CD4-positive, CD25-positive, alpha-beta regulatory T cell (primary cell): ENCODE data around the gene ANKS3. TPM values are rescaled to one million over a fixed set of nuclear protein-coding genes. Genes with fewer than 3 reads are reported as not detected.

Source experiments
- ATAC-seq, 2 donors: fragments of 150-1000 bp; cut with Tn5 transposase; one replicate each; pipeline ENCODE4 v1.10.0; 2021; ENCODE audit warnings: low read depth in 2 of 2, moderate number of reproducible peaks in 2 of 2, moderate library complexity in 1 of 2
- DNase-seq, 3 donors: peaks; one replicate each; pipeline versions ENCODE4 v3.0.0 to v3.0.0-alpha.2; 2012 to 2022; ENCODE audit warnings: mixed read lengths in 1 of 3
- H3K27ac ChIP-seq: one replicate; pipeline ENCODE4 v1.7.0; 2013; ENCODE audit warnings: mild to moderate bottlenecking, low read length; ENCODE audit not compliant: insufficient read depth, poor library complexity, severe bottlenecking
- H3K27me3 ChIP-seq: one replicate; pipeline ENCODE4 v1.7.0; 2013; ENCODE audit warnings: low read length; ENCODE audit not compliant: control insufficient read depth, insufficient read depth
- H3K36me3 ChIP-seq: one replicate; pipeline ENCODE4 v1.7.0; 2013; ENCODE audit warnings: mild to moderate bottlenecking, low read length, moderate library complexity; ENCODE audit not compliant: control insufficient read depth, insufficient read depth
- H3K4me1 ChIP-seq: 2 replicates; pipeline ENCODE4 v1.7.0; 2013; ENCODE audit warnings: mild to moderate bottlenecking, low read length; ENCODE audit not compliant: insufficient read depth, control insufficient read depth, poor library complexity, severe bottlenecking
- H3K4me3 ChIP-seq: one replicate; pipeline ENCODE4 v1.7.0; 2013; ENCODE audit warnings: low read depth, mild to moderate bottlenecking, low read length, moderate library complexity
- H3K9me3 ChIP-seq, 2 experiments: 1 replicate in 1 of 2; 2 replicates in 1 of 2; pipeline ENCODE4 v1.7.0; 2013; ENCODE audit warnings: low read length in 2 of 2, mild to moderate bottlenecking in 1 of 2, moderate library complexity in 1 of 2; ENCODE audit not compliant: control insufficient read depth in 2 of 2
- H3K27ac Mint-ChIP-seq, 3 donors: one replicate each; pipeline ENCODE4 v1.8.0; 2020 to 2022; ENCODE audit warnings: mild to moderate bottlenecking in 3 of 3, mixed read lengths in 3 of 3, moderate library complexity in 2 of 3
- H3K27me3 Mint-ChIP-seq: one replicate; pipeline ENCODE4 v1.8.0; 2022; ENCODE audit warnings: mild to moderate bottlenecking, mixed read lengths
- H3K36me3 Mint-ChIP-seq: one replicate; pipeline ENCODE4 v1.8.0; 2020; ENCODE audit warnings: mixed read lengths
- H3K4me1 Mint-ChIP-seq, 4 donors: one replicate each; pipeline ENCODE4 v1.8.0; 2020 to 2022; ENCODE audit warnings: mixed read lengths in 4 of 4, mild to moderate bottlenecking in 1 of 4
- H3K4me3 Mint-ChIP-seq, 4 donors: one replicate each; pipeline ENCODE4 v1.8.0; 2020 to 2022; ENCODE audit warnings: mild to moderate bottlenecking in 4 of 4, mixed read lengths in 4 of 4, moderate library complexity in 3 of 4
- H3K9me3 Mint-ChIP-seq, 7 donors: one replicate each; pipeline ENCODE4 v1.8.0; 2020 to 2022; ENCODE audit warnings: mixed read lengths in 7 of 7, mild to moderate bottlenecking in 3 of 7, moderate library complexity in 2 of 7
- polyA plus RNA-seq, 4 donors: library from polyadenylated mRNA; unstranded; fragments of 300-500 nt; fragmentation: Illumina TruSeq; gene quantifications; one replicate each; pipeline ENCODE4 v1.2.3, GENCODE V29; 2021
- total RNA-seq: library from RNA; stranded (reverse); gene quantifications from one replicate; pipeline ENCODE4 v1.2.3, GENCODE V29; 2022

Gene ANKS3
- total and polyA plus RNA-seq, 5 donors from 2014 or later = 1.4 to 20.4 (median 3.2) TPM

GRCh38 chr16:4663465-4663776 is 70.7 kb downstream of the ANKS3 start:
- ATAC-seq (no peak), DNase-seq (no peak)
- H3K27ac ChIP-seq = no peak overlapping the region
- H3K4me1 ChIP-seq = peaks cover 44% of the 10 kb centered on the region
- peaks cover 16% of the 10 kb centered on the region for H3K36me3 ChIP-seq
- no peak overlapping the region for H3K4me3 ChIP-seq
- peak overlapping the region in 2 of 3 donors; percentile 77 to 92 for H3K27ac Mint-ChIP-seq
- H3K36me3 Mint-ChIP-seq = no peaks in the 10 kb centered on the region
- no peaks in the 10 kb centered on the region for H3K27me3 Mint-ChIP-seq
- H3K27me3 ChIP-seq = no peaks in the 10 kb centered on the region
- peak overlapping the region in 3 of 4 donors; percentile 41 to 69 (median 44) for H3K4me3 Mint-ChIP-seq
- H3K4me1 Mint-ChIP-seq = peaks cover 0 to 62% (median 18%) of the 10 kb centered on the region in 4 donors
- H3K9me3 ChIP-seq = no peaks in the 10 kb centered on the region
- H3K9me3 Mint-ChIP-seq = no peaks in the 10 kb centered on the region

GRCh38 chr16:4661661-4662060 is 72.4 kb downstream of the ANKS3 start:
- ATAC-seq (no peak), DNase-seq (no peak)
- H3K27me3 ChIP-seq = no peaks in the 10 kb centered on the region
- peaks cover 44% of the 10 kb centered on the region for H3K4me1 ChIP-seq
- Mint-ChIP-seq H3K36me3 (no peaks in the 10 kb centered on the region), H3K4me1 (peaks cover 0 to 62% (median 18%) of the 10 kb centered on the region in 4 donors), H3K27me3 (no peaks in the 10 kb centered on the region), H3K27ac (peak overlapping the region in 2 of 3 donors; percentile 66 to 71), H3K4me3 (no peak overlapping the region), H3K9me3 (no peaks in the 10 kb centered on the region)
- no peak overlapping the region for H3K4me3 ChIP-seq
- peaks cover 11% of the 10 kb centered on the region for H3K36me3 ChIP-seq
- H3K27ac ChIP-seq = no peak overlapping the region
- no peaks in the 10 kb centered on the region for H3K9me3 ChIP-seq

GRCh38 chr16:4660454-4661007 is 73.5 kb downstream of the ANKS3 start:
- Mint-ChIP-seq H3K4me3 (peak overlapping the region; percentile 35 to 48 (median 38)), H3K36me3 (no peaks in the 10 kb centered on the region), H3K9me3 (no peaks in the 10 kb centered on the region), H3K27me3 (no peaks in the 10 kb centered on the region), H3K4me1 (peaks cover 0 to 54% (median 18%) of the 10 kb centered on the region in 4 donors), H3K27ac (peak overlapping the region; percentile 36 to 71 (median 66))
- Histone ChIP-seq H3K9me3 (no peaks in the 10 kb centered on the region), H3K27me3 (no peaks in the 10 kb centered on the region), H3K36me3 (peaks cover 13% of the 10 kb centered on the region), H3K27ac (peak overlapping the region; percentile 59), H3K4me1 (peaks cover 40% of the 10 kb centered on the region), H3K4me3 (no peak overlapping the region)
- peak; percentile 20 to 41 for ATAC-seq
- peak in 2 of 3 donors; percentile 53 to 67 for DNase-seq

- H3K4me1 Mint-ChIP-seq = peaks cover 0 to 46% (median 14%) of the 10 kb centered on the region in 4 donors
- peak overlapping the region in 3 of 4 donors; percentile 35 to 54 (median 35) for H3K4me3 Mint-ChIP-seq
- H3K27ac ChIP-seq = peak overlapping the region; percentile 44
- ATAC-seq = no peak
- H3K36me3 ChIP-seq = peaks cover 18% of the 10 kb centered on the region
- H3K36me3 Mint-ChIP-seq = no peaks in the 10 kb centered on the region
- H3K27me3 ChIP-seq = no peaks in the 10 kb centered on the region
- H3K27ac Mint-ChIP-seq = peak overlapping the region in 2 of 3 donors; percentile 55 to 71
- H3K9me3 Mint-ChIP-seq = no peaks in the 10 kb centered on the region
- no peak overlapping the region for H3K4me3 ChIP-seq
- H3K9me3 ChIP-seq = no peaks in the 10 kb centered on the region
- DNase-seq = no peak
- peaks cover 31% of the 10 kb centered on the region for H3K4me1 ChIP-seq
- H3K27me3 Mint-ChIP-seq = no peaks in the 10 kb centered on the region
These were observed 74.4 kb downstream of the ANKS3 start for GRCh38 chr16:4659363-4660353.

- Mint-ChIP-seq H3K9me3 (no peaks in the 10 kb centered on the region), H3K27ac (no peak overlapping the region), H3K27me3 (no peaks in the 10 kb centered on the region), H3K4me1 (peaks cover 0 to 24% (median 5%) of the 10 kb centered on the region in 4 donors), H3K36me3 (peaks cover 4% of the 10 kb centered on the region), H3K4me3 (no peak overlapping the region)
- Histone ChIP-seq H3K4me1 (peaks cover 19% of the 10 kb centered on the region), H3K4me3 (no peak overlapping the region), H3K9me3 (no peaks in the 10 kb centered on the region), H3K27ac (no peak overlapping the region), H3K36me3 (peaks cover 34% of the 10 kb centered on the region), H3K27me3 (no peaks in the 10 kb centered on the region)
- DNase-seq (no peak), ATAC-seq (no peak)
These were observed 77.1 kb downstream of the ANKS3 start for GRCh38 chr16:4656695-4657686.

- H3K27me3 Mint-ChIP-seq = no peaks in the 10 kb centered on the region
- no peak overlapping the region for H3K4me3 Mint-ChIP-seq
- Histone ChIP-seq H3K27me3 (no peaks in the 10 kb centered on the region), H3K4me1 (peaks cover 13% of the 10 kb centered on the region), H3K9me3 (no peaks in the 10 kb centered on the region), H3K4me3 (no peak overlapping the region), H3K36me3 (peaks cover 36% of the 10 kb centered on the region), H3K27ac (no peak overlapping the region)
- peaks cover 4% of the 10 kb centered on the region for H3K36me3 Mint-ChIP-seq
- H3K9me3 Mint-ChIP-seq = no peaks in the 10 kb centered on the region
- peaks cover 0 to 21% (median 4%) of the 10 kb centered on the region in 4 donors for H3K4me1 Mint-ChIP-seq
- no peak for ATAC-seq
- no peak for DNase-seq
- H3K27ac Mint-ChIP-seq = no peak overlapping the region
These were observed 77.8 kb downstream of the ANKS3 start for GRCh38 chr16:4656221-4656620.

GRCh38 chr16:4655801-4656200 is 78.3 kb downstream of the ANKS3 start:
- H3K9me3 ChIP-seq = no peaks in the 10 kb centered on the region
- Mint-ChIP-seq H3K4me1 (peaks cover 0 to 19% (median 2%) of the 10 kb centered on the region in 4 donors), H3K27ac (no peak overlapping the region), H3K36me3 (peaks cover 7% of the 10 kb centered on the region), H3K4me3 (no peak overlapping the region), H3K9me3 (no peaks in the 10 kb centered on the region), H3K27me3 (no peaks in the 10 kb centered on the region)
- no peak overlapping the region for H3K27ac ChIP-seq
- no peak overlapping the region for H3K4me3 ChIP-seq
- H3K36me3 ChIP-seq = peaks cover 36% of the 10 kb centered on the region
- H3K27me3 ChIP-seq = no peaks in the 10 kb centered on the region
- ATAC-seq = no peak
- peaks cover 12% of the 10 kb centered on the region for H3K4me1 ChIP-seq
- no peak for DNase-seq
